Ovary (tissue), 3 donors: ENCODE measurements around the gene INPP5E.

Experiments used
- CTCF ChIP-seq, 3 donors: fragments of 450-650 bp in 2 of 3; fragments of 200-600 bp in 1 of 3; IDR thresholded peaks; one replicate each; pipeline versions ENCODE4 v1.5.1 to v1.8.0; 2016 to 2022; ENCODE audit warnings: antibody characterized with exemption in 3 of 3, mild to moderate bottlenecking in 1 of 3
- EP300 ChIP-seq: sonication (generic); formaldehyde crosslinking; IDR thresholded peaks from one replicate; pipeline ENCODE4 v1.6.1; 2017; ENCODE audit warnings: antibody characterized with exemption
- POLR2A ChIP-seq: fragments of 450-650 bp; IDR thresholded peaks from one replicate; pipeline ENCODE4 v1.6.1; 2017; ENCODE audit warnings: antibody characterized with exemption, mild to moderate bottlenecking, moderate library complexity
- donor health status: DM: no; HTN: no; CAD: no.

- TF ChIP-seq CTCF (IDR thresholded peaks at IDR 0.05) (no peak), POLR2A (no peak), EP300 (no peak)
Measured at GRCh38 chr9:136401173-136401922, 38.3 kb downstream of the INPP5E start.
